Measurements from ENCODE around the gene CPED1. TPM values are rescaled to one million over a fixed set of nuclear protein-coding genes. Genes with fewer than 3 reads are reported as not detected.

Gene CPED1
- total RNA-seq, 1 experiment from 2014 or later, result 3.7 TPM

DNA sequence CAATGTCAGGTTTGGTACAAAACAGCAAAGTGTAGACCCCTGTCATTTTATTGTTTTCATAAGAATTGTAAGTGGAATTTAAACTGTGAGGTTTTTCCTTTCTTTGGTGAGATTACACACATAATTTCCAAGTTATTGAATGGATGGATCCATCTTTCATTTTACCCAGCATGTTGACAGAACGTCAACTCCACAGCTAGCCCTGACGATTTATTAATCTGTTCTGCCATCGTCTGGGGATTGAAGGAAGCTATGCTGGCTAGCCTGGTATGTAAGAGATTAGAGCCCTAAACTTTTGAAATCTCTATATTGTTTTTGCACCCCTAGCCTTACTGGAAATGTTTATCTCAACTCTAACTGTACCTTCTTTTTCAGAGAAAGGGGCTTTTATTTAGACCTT, 348.9 kb downstream of the CPED1 start:
- Histone ChIP-seq H3K4me3 (no peak overlapping the region), H3K9me3 (no peaks in the 10 kb centered on the region), H3K27me3 (peaks cover 36% of the 10 kb centered on the region), H3K36me3 (no peaks in the 10 kb centered on the region)
- no peak for DNase-seq

DNA sequence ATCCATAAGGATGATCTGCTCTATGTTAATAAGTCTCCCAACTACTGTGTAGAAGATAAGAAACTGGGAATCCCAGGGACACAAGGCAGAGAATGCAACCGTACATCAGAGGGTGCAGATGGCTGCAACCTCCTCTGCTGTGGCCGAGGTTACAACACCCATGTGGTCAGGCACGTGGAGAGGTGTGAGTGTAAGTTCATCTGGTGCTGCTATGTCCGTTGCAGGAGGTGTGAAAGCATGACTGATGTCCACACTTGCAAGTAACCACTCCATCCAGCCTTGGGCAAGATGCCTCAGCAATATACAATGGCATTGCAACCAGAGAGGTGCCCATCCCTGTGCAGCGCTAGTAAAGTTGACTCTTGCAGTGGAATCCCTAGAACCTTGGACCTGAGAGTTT, 350.6 kb downstream of the CPED1 start:
- Histone ChIP-seq H3K9me3 (no peaks in the 10 kb centered on the region), H3K27me3 (peaks cover 24% of the 10 kb centered on the region), H3K36me3 (no peaks in the 10 kb centered on the region), H3K4me3 (no peak overlapping the region)
- no peak for DNase-seq

DNA sequence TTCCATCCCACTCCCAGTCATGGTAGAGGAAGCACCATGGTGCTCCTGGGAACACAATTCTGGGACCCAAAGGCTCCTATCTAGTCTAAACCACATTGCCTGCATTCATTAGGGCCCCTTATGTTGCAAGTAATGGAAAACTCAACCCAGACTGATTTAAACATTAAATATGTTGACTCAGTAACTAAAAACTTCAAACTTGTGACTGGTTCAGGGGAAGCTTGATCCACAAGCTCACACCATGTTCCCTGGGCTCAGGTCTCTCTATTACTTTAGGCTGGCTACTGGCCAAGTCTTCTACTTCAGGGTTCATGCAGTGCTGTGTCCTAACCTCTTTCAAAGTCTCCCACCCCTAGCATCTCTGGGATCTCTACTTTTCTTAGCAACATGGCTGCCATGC, 353.4 kb downstream of the CPED1 start:
- H3K9me3 ChIP-seq, result no peaks in the 10 kb centered on the region

DNA sequence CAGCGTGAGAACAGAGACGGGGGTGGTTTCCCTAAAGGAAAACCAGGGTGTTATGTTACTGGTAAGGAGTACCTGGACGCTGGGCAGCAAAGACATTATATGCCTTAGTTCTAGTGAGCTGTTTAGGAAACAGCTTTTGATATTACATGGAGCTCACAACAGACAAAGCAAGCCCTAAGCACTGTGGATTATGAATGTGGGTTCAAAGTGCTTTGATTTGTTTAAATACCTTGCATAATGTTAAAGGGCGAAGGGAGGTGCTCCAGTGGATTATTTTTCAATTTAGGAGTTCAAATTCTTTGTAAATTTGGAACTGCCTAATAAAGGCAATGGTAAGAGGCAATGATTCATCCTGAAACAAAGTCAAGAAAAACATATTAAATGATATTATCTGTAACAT, 354.1 kb downstream of the CPED1 start:
- Histone ChIP-seq H3K27me3 (no peaks in the 10 kb centered on the region), H3K4me3 (no peak overlapping the region), H3K36me3 (no peaks in the 10 kb centered on the region), H3K9me3 (no peaks in the 10 kb centered on the region)
- no peak for DNase-seq

More for the DNA sequence above, 353.4 kb downstream of the CPED1 start:
- DNase-seq, result no peak
- Histone ChIP-seq H3K27me3 (peaks cover 3% of the 10 kb centered on the region; the same call in 1 of the 2 replicates), H3K36me3 (no peaks in the 10 kb centered on the region), H3K4me3 (no peak overlapping the region)

DNA sequence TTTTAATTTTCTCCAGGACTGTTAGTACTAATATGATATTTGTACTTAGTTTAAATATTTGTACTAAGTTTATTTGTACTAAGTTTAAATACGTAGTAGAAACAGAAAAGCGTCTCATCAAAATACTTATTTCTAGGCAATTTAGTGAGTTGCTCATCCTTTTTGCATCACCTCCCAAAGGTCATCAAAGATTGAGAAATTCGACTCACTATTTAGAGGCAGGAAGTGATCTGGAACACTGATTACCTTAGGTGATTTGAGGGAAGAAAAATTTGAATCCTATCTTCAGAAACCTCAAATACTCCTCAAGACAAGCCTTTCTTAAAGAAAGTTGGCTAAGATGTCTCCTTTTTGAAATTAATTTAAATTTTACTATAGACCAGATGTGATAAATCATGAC, 354.8 kb downstream of the CPED1 start:
- Histone ChIP-seq H3K4me3 (no peak overlapping the region), H3K36me3 (no peaks in the 10 kb centered on the region), H3K9me3 (no peaks in the 10 kb centered on the region), H3K27me3 (no peaks in the 10 kb centered on the region)
- DNase-seq, result no peak

DNA sequence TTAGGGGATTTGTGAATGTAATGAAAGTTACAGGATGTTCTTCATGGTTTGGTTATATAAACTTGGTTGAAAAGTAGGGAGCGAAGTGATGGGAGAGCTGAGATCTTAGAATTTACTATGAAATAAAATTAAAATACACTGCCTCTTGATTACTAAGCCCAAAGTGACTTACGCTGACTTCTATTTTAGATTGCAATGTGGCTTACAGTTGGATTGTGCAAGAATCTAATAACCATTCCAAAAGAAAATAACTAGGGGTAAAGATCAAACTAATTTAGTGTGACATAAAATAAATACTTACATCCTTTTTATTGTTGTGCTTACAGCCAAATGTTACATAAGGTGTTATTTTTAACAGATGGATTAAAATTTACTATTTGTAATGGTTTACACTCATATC, 355.6 kb downstream of the CPED1 start:
- H3K36me3 ChIP-seq, result no peaks in the 10 kb centered on the region
- no peaks in the 10 kb centered on the region for H3K9me3 ChIP-seq
- DNase-seq, result no peak
- H3K27me3 ChIP-seq, result no peaks in the 10 kb centered on the region
- H3K4me3 ChIP-seq, result no peak overlapping the region

DNA sequence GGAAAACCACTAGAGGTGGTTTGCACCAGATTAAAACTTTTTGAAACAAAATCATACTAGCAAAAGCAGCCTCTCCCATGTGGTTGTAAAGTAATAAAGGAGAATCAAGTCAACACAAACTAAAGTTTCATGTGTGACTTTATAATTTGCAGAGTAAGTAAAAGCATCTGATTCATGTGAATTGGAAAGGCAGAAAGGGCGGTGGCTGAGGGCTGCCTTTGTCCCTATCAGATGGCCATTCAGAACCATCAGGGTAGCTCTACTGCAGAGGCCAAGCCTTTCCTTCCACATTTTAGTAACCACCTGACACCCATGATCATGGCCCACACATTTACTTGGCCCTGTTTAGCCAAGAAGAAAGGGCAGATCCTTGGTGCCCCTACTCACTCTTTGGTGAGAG, 356.0 kb downstream of the CPED1 start:
- Histone ChIP-seq H3K27me3 (no peaks in the 10 kb centered on the region), H3K4me3 (no peak overlapping the region), H3K9me3 (no peaks in the 10 kb centered on the region), H3K36me3 (no peaks in the 10 kb centered on the region)
- DNase-seq, result no peak

Other genes starting within 250 kb of the CPED1 start
- 3.1 TPM in 1 of 2 replicates, not detected in the other for gene TSPAN12, start 130.6 kb upstream of the CPED1 start, total RNA-seq (2014; rRNA removed; shearing (Covaris generic); ENCODE audit: low replicate concordance)
- 14.1 and 19.1 TPM in 2 replicates for gene ING3, start 37.9 kb upstream of the CPED1 start, total RNA-seq (2014; rRNA removed; shearing (Covaris generic); ENCODE audit: low replicate concordance)